GM12801 (cell line): ENCODE measurements around the gene PICK1.

Experiments used
- CTCF ChIP-seq: IDR thresholded peaks from one replicate; pipeline ENCODE4 v1.5.1; 2011; ENCODE audit warnings: control low read depth; ENCODE audit not compliant: insufficient read length; ENCODE audit errors: extremely low read depth

PICK1 gene

GRCh38 chr22:38049812-38050619 lies 7.2 kb upstream of the PICK1 start:
- TF ChIP-seq CTCF, result no peak

DNA sequence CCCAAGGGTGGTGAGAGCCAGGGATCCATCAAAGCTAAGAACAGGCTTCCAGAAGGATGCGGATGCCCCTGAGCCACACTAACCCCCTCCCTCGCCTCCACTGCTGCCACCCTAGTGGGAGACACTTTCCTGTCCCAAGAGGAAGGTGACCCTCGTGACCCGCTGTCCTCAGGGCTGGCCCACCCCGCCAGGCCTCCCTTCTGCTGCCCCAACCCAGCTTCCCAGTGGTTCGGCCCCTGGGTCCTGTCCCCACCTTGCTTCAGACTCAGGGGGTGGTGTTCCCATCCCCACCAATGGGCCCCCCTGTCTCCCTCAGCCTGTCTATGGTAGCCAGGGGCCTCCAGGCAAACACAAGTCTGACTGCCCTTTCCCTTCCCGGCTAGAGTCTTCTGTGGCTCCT lies 6.5 kb upstream of the PICK1 start:
- TF ChIP-seq CTCF, result no peak

GRCh38 chr22:38051261-38051660 lies 5.9 kb upstream of the PICK1 start:
- no peak for TF ChIP-seq CTCF

DNA sequence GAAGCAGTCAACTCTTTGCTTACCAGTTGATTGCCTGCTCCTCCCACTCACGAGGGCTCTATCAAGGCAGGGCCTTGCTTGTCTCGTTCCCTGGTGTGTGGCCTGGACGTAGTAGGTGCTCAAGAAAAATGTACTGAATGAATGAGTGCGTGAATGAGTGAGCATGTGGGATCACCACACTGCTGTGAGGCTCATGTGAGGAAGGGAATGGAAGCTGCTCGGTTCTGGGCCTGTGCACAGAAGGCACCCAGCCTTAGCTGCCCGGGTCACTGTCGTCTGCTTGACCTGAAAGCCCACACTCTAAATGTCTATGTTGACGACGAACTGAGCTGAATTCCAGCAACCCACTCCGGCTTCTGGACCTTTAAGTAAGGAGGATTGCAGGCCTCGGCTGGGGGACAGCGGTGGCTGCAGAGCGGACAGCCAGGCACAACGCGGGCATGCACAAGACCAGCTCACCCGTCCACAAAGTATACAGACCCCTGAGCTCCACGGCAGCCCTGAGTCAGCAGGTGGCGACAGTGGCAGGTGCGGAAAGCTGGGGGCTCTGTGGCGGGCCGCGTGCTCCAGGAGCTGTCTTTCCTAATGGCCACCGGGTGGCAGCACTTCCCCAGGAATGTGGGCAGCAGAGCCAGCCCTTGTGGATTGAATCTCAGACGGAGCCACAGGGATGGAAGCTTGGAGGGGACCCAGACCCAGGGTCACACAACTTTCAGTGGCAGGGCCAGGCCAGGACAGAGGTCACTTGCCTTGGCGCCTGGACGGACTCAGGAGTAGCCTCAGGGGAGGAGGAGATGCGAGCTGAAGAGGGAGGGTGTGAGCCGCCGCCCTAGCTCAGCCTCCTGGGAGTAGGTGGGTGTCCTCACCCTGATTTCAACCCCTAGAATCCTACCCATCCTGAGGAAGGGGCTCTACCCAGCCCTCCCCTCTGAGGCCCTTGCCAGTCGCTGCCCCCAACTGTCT lies 5.0 kb upstream of the PICK1 start:
- TF ChIP-seq CTCF, result no peak

GRCh38 chr22:38062791-38063190 lies 5.6 kb downstream of the PICK1 start:
- TF ChIP-seq CTCF, result no peak

GRCh38 chr22:38065539-38065938 lies 8.3 kb downstream of the PICK1 start:
- TF ChIP-seq CTCF, result no peak

DNA sequence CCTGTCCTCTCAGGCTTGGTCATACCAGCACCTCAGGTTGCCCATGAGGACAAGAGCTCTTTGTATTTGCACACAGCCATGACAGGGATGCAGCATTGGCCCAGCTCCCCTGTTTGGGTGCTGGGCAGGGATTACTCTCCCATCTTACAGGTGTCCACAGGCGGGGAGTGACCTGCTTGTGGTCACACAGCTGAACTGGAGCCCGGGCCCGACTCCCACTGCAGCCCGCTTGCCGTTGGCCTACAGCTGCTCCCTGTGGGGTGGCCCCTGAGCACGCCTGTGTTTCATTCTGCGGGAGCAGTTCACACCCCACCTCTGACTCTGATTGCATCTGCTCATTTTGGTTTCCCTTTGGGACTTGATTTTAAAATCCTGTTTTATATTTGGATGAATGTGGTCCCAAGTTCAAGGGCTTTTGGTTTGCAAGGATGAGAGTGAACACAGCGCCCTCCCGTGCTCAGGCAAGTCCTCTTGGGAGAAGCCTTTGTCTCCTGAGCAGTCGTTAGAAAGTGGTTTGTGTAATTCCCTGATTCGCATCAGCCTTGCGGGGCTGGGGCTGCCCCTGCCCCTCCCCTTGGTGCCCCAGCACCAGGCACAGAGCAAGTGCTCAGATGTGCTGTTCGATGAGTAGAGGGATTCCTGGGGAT lies 9.3 kb downstream of the PICK1 start:
- no peak for TF ChIP-seq CTCF
